T-cell (primary cell): ENCODE data around the gene SH3BP5L. TPM values are rescaled to one million over a fixed set of nuclear protein-coding genes. Genes with fewer than 3 reads are reported as not detected.

ENCODE experiments used
- ATAC-seq, 4 experiments: fragments of 200-7000 bp in 3 of 4; fragments of 150-1000 bp in 1 of 4; cut with Tn5 transposase; replicated peaks in 1 of 4; 1 replicate in 3 of 4; 2 replicates in 1 of 4; pipeline ENCODE4 v1.10.0; 2021; ENCODE audit warnings: moderate library complexity in 3 of 4, mild to moderate bottlenecking in 2 of 4, moderate number of reproducible peaks in 1 of 4
- CTCF ChIA-PET, 2 donors: fragments of 300-600 bp; sonication (Branson Sonifier 250); formaldehyde crosslinking; loops; one replicate each; lab custom pipeline; 2022; ENCODE audit warnings: antibody characterized with exemption in 2 of 2; lab: Charles Lee
- POLR2A ChIA-PET, 2 donors: fragments of 300-600 bp; sonication (Branson Sonifier 250); formaldehyde crosslinking; loops; one replicate each; lab custom pipeline; 2022; ENCODE audit warnings: antibody characterized with exemption in 2 of 2; lab: Charles Lee
- DNase-seq, 35 experiments: peaks; one replicate each; pipeline versions ENCODE4 v3.0.0 to v3.0.0-alpha.2; 2013 to 2023
- H3K27ac ChIP-seq: one replicate; pipeline ENCODE4 v1.5.1; 2013; ENCODE audit warnings: low read length
- H3K27me3 ChIP-seq, 2 experiments: replicated peaks in 1 of 2; 1 replicate in 1 of 2; 2 replicates in 1 of 2; pipeline versions ENCODE4 v1.6.1 to v1.7.0; 2013; ENCODE audit warnings: low read length in 1 of 2, mixed read lengths in 1 of 2; ENCODE audit not compliant: control insufficient read depth in 2 of 2, insufficient read depth in 2 of 2; ENCODE audit errors: extremely low read depth in 1 of 2
- H3K36me3 ChIP-seq, 2 donors: 1 replicate in 1 of 2; 2 replicates in 1 of 2; pipeline versions ENCODE4 v1.6.1 to v1.7.0; 2013; ENCODE audit warnings: low read length in 1 of 2; ENCODE audit not compliant: control insufficient read depth in 2 of 2, insufficient read depth in 1 of 2; ENCODE audit errors: extremely low read depth in 1 of 2
- H3K4me1 ChIP-seq, 2 experiments: 1 replicate in 1 of 2; 2 replicates in 1 of 2; pipeline versions ENCODE4 v1.6.1 to v1.7.0; 2013; ENCODE audit warnings: low read length in 2 of 2, mixed read lengths in 1 of 2; ENCODE audit not compliant: insufficient read depth in 2 of 2, control insufficient read depth in 1 of 2; ENCODE audit errors: extremely low read depth in 1 of 2
- H3K4me3 ChIP-seq, 2 donors: 1 replicate in 1 of 2; 2 replicates in 1 of 2; pipeline versions ENCODE4 v1.5.1 to v1.7.0; 2013; ENCODE audit warnings: mild to moderate bottlenecking in 2 of 2, low read length in 1 of 2, moderate library complexity in 1 of 2; ENCODE audit not compliant: control insufficient read depth in 1 of 2; ENCODE audit errors: extremely low read depth in 1 of 2
- H3K9me3 ChIP-seq: 2 replicates; pipeline ENCODE4 v1.7.0; 2013
- H3K27ac Mint-ChIP-seq, 2 donors: one replicate each; pipeline ENCODE4 v1.8.0; 2020 to 2021; ENCODE audit warnings: mild to moderate bottlenecking in 2 of 2, mixed read lengths in 2 of 2
- H3K27me3 Mint-ChIP-seq, 2 donors: one replicate each; pipeline ENCODE4 v1.8.0; 2021 to 2022; ENCODE audit warnings: mixed read lengths in 2 of 2
- H3K36me3 Mint-ChIP-seq: one replicate; pipeline ENCODE4 v1.8.0; 2021; ENCODE audit warnings: mixed read lengths
- H3K4me1 Mint-ChIP-seq, 3 donors: one replicate each; pipeline ENCODE4 v1.8.0; 2020 to 2022; ENCODE audit warnings: mixed read lengths in 3 of 3, mild to moderate bottlenecking in 1 of 3
- H3K4me3 Mint-ChIP-seq, 3 donors: one replicate each; pipeline ENCODE4 v1.8.0; 2020 to 2022; ENCODE audit warnings: mild to moderate bottlenecking in 3 of 3, mixed read lengths in 3 of 3, moderate library complexity in 3 of 3
- H3K9me3 Mint-ChIP-seq, 3 donors: one replicate each; pipeline ENCODE4 v1.8.0; 2020 to 2022; ENCODE audit warnings: mixed read lengths in 3 of 3
- WGBS: methylation state at CpG from one replicate; pipeline ENCODE4 v1.1.5; 2013; ENCODE audit warnings: missing lambda C conversion rate; ENCODE audit not compliant: insufficient coverage; 5-methylcytosine and 5-hydroxymethylcytosine counted together
- total RNA-seq, 35 experiments: library from RNA in 6 of 35; stranded (reverse) in 6 of 35; fragments of 120-200 nt in 1 of 35; gene quantifications; one replicate each; pipeline versions ENCODE4 v1.2.1 to v1.2.4 and lab custom pipeline; 2013 to 2026

Gene SH3BP5L
- total RNA-seq, 5 donors from 2014 or later (not counting 1 experiment from before 2014, with no cell fraction given): 16.8 to 41.4 (median 36.3) TPM

- H3K27ac Mint-ChIP-seq: no peak overlapping the region
- DNase-seq: no peak
- WGBS: 84% methylated on average over 3 of the region's 3 CpGs
- Histone ChIP-seq H3K27ac (no peak overlapping the region), H3K9me3 (no peaks in the 10 kb centered on the region), H3K4me1 (peaks cover 49 to 89% of the 10 kb centered on the region in 2 experiments), H3K27me3 (no peaks in the 10 kb centered on the region), H3K4me3 (no peak overlapping the region), H3K36me3 (peaks cover 0 to 43% of the 10 kb centered on the region in 2 donors)
- no peaks in the 10 kb centered on the region for H3K9me3 Mint-ChIP-seq
- H3K4me3 Mint-ChIP-seq: peak overlapping the region in 1 of 3 donors; percentile 97
- ChIA-PET POLR2A (interaction anchor here in 1 of 2 donors (0.6 kb wide), 1 partner anchor 19 kb away, joined by 4 read pairs; no protein-coding TSS in a partner anchor), CTCF (no interaction called here)
- no peak for ATAC-seq
- H3K36me3 Mint-ChIP-seq: peaks cover 48% of the 10 kb centered on the region
- H3K27me3 Mint-ChIP-seq: no peaks in the 10 kb centered on the region
- peaks cover 90 to 98% (median 97%) of the 10 kb centered on the region in 3 donors for H3K4me1 Mint-ChIP-seq
Observed at GRCh38 chr1:248821101-248821500, 4.6 kb downstream of the SH3BP5L start.

- ATAC-seq: no peak
- no peaks in the 10 kb centered on the region for H3K27me3 Mint-ChIP-seq
- Histone ChIP-seq H3K27me3 (no peaks in the 10 kb centered on the region), H3K4me3 (no peak overlapping the region), H3K36me3 (peaks cover 0 to 53% of the 10 kb centered on the region in 2 donors), H3K27ac (no peak overlapping the region), H3K9me3 (no peaks in the 10 kb centered on the region), H3K4me1 (peaks cover 52 to 90% of the 10 kb centered on the region in 2 experiments)
- WGBS: 85% methylated on average over 4 of the region's 7 CpGs
- peaks cover 93 to 96% (median 96%) of the 10 kb centered on the region in 3 donors for H3K4me1 Mint-ChIP-seq
- ChIA-PET POLR2A (no interaction called here), CTCF (interaction anchor here in 1 of 2 donors (0.5 kb wide), 1 partner anchor 102 kb away, joined by 3 read pairs; no protein-coding TSS in a partner anchor)
- peaks cover 56% of the 10 kb centered on the region for H3K36me3 Mint-ChIP-seq
- H3K9me3 Mint-ChIP-seq: no peaks in the 10 kb centered on the region
- H3K4me3 Mint-ChIP-seq: peak overlapping the region in 1 of 3 donors; percentile 30
- H3K27ac Mint-ChIP-seq: peak overlapping the region; percentile 32 to 76
- no peak for DNase-seq
Observed at GRCh38 chr1:248820041-248820585, 5.6 kb downstream of the SH3BP5L start.

GRCh38 chr1:248818505-248819374 is 7.0 kb downstream of the SH3BP5L start:
- 75% methylated on average over 4 of the region's 5 CpGs for WGBS
- H3K4me1 ChIP-seq: peaks cover 38 to 77% of the 10 kb centered on the region in 2 experiments
- DNase-seq (no peak), ATAC-seq (peak in 2 of 4 experiments; percentile 21 to 38)
- H3K27ac Mint-ChIP-seq: peak overlapping the region; percentile 85 to 91
- H3K9me3 ChIP-seq: no peaks in the 10 kb centered on the region
- ChIA-PET POLR2A (interaction anchor here in 1 of 2 donors (0.6 kb wide), 1 partner anchor 68 kb away, joined by 4 read pairs; no protein-coding TSS in a partner anchor), CTCF (no interaction called here)
- H3K27ac ChIP-seq: peak overlapping the region; percentile 38
- H3K36me3 Mint-ChIP-seq: peaks cover 54% of the 10 kb centered on the region
- H3K4me3 ChIP-seq: no peak overlapping the region
- H3K27me3 Mint-ChIP-seq: no peaks in the 10 kb centered on the region
- peaks cover 7 to 63% of the 10 kb centered on the region in 2 donors for H3K36me3 ChIP-seq
- peaks cover 79 to 82% (median 82%) of the 10 kb centered on the region in 3 donors for H3K4me1 Mint-ChIP-seq
- peak overlapping the region; percentile 3 to 75 (median 59) for H3K4me3 Mint-ChIP-seq
- no peaks in the 10 kb centered on the region for H3K9me3 Mint-ChIP-seq
- H3K27me3 ChIP-seq: no peaks in the 10 kb centered on the region

- H3K4me3 Mint-ChIP-seq: peak overlapping the region in 1 of 3 donors; percentile 75
- peak overlapping the region; percentile 93 to 94 for H3K27ac Mint-ChIP-seq
- peaks cover 31 to 60% of the 10 kb centered on the region in 2 experiments for H3K4me1 ChIP-seq
- H3K9me3 ChIP-seq: no peaks in the 10 kb centered on the region
- no peak overlapping the region for H3K4me3 ChIP-seq
- ChIA-PET POLR2A (no interaction called here), CTCF (no interaction called here)
- peaks cover 55% of the 10 kb centered on the region for H3K36me3 Mint-ChIP-seq
- peaks cover 18 to 65% of the 10 kb centered on the region in 2 donors for H3K36me3 ChIP-seq
- H3K4me1 Mint-ChIP-seq: peaks cover 63 to 66% (median 65%) of the 10 kb centered on the region in 3 donors
- H3K9me3 Mint-ChIP-seq: no peaks in the 10 kb centered on the region
- 38% methylated on average over 2 of the region's 6 CpGs for WGBS
- H3K27me3 ChIP-seq: no peaks in the 10 kb centered on the region
- no peaks in the 10 kb centered on the region for H3K27me3 Mint-ChIP-seq
- DNase-seq (no peak), ATAC-seq (peak in 2 of 4 experiments; percentile 24 to 45)
- no peak overlapping the region for H3K27ac ChIP-seq
Observed at GRCh38 chr1:248817065-248817464, 8.7 kb downstream of the SH3BP5L start.

GRCh38 chr1:248816042-248816851 is 9.5 kb downstream of the SH3BP5L start:
- WGBS: 85% methylated on average over 10 of the region's 13 CpGs
- Histone ChIP-seq H3K27me3 (no peaks in the 10 kb centered on the region), H3K4me1 (peaks cover 29 to 53% of the 10 kb centered on the region in 2 experiments), H3K36me3 (peaks cover 18 to 71% of the 10 kb centered on the region in 2 donors), H3K27ac (peak overlapping the region; percentile 27), H3K4me3 (no peak overlapping the region), H3K9me3 (no peaks in the 10 kb centered on the region)
- ATAC-seq (peak; percentile 32 to 60 (median 44)), DNase-seq (no peak)
- Mint-ChIP-seq H3K4me1 (peaks cover 55 to 57% (median 57%) of the 10 kb centered on the region in 3 donors), H3K27me3 (no peaks in the 10 kb centered on the region), H3K36me3 (peaks cover 57% of the 10 kb centered on the region), H3K9me3 (no peaks in the 10 kb centered on the region), H3K27ac (peak overlapping the region; percentile 93 to 94), H3K4me3 (peak overlapping the region in 2 of 3 donors; percentile 14 to 75)
- ChIA-PET CTCF (no interaction called here), POLR2A (no interaction called here)
